ENCODE measurements around the gene BAK1. TPM values are rescaled to one million over a fixed set of nuclear protein-coding genes. Genes with fewer than 3 reads are reported as not detected.

The BAK1 gene
- total and polyA plus RNA-seq, 2 donors (not counting 3 experiments of a cell fraction or from before 2014, with no cell fraction given): 25.4 to 37.1 TPM

DNA sequence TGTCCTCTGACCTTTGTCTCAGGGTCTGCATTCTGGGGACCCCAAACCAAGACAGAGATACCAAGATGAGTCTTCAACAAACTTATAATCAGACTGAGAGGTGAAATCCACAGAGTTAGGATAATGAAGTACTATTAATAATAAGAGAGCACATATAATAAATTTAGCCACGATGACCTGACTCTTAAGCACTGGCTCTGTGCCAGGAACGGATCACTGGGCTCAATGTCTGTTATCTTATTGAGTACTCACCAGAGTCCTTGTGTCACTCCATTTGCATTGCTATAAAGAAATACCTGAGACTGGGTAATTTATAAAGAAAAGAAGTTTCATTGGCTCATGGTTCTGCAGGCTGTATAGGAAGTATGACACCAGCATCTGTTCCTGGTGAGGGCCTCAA lies 22.1 kb upstream of the BAK1 start:
- Histone ChIP-seq H3K27ac (ENCODE audit: insufficient read depth, low read depth, low read length) (no peak overlapping the region), H3K9me1 (replicated peaks; ENCODE audit: control insufficient read depth, extremely low read depth, insufficient read depth, low read length) (no peaks in the 10 kb centered on the region), H3K4me3 (replicated peaks in 1 of 3; ENCODE audit: insufficient read depth in 1 of 3, low read depth in 1 of 3, low read length in 3 of 3) (no peak overlapping the region), H3K4me1 (ENCODE audit: control insufficient read depth, extremely low read depth, insufficient read depth, low read length) (no peaks in the 10 kb centered on the region), H3K9me3 (replicated peaks; ENCODE audit: control insufficient read depth, insufficient read depth, low read length) (no peaks in the 10 kb centered on the region), H3K4me2 (ENCODE audit: insufficient read depth, low read length) (no peak overlapping the region), H2AFZ (ENCODE audit: low read depth, low read length) (no peak overlapping the region), H3K36me3 (ENCODE audit: control insufficient read depth in 2 of 2, extremely low read depth in 1 of 2, insufficient read depth in 2 of 2, low read length in 2 of 2) (no peaks in the 10 kb centered on the region), H3K27me3 (ENCODE audit: control insufficient read depth in 2 of 2, insufficient read depth in 2 of 2, low read length in 2 of 2) (no peaks in the 10 kb centered on the region), H4K20me1 (replicated peaks; ENCODE audit: control insufficient read depth, extremely low read depth, insufficient read depth, low read length) (no peaks in the 10 kb centered on the region), H3K9ac (replicated peaks; ENCODE audit: extremely low read depth, insufficient read depth, low read length) (no peak overlapping the region), H3K79me2 (ENCODE audit: control insufficient read depth, insufficient read depth, low read length) (no peaks in the 10 kb centered on the region)
- intact Hi-C loops (cut with micrococcal nuclease): no loop called here
- TF ChIP-seq JUN (IDR thresholded peaks at IDR 0.05; ENCODE audit: borderline replicate concordance, insufficient read depth, insufficient read length, low read depth): no peak
- TF ChIP-seq MYC (IDR thresholded peaks at IDR 0.05; ENCODE audit: low read depth, low read length): no peak
- no peak for TF ChIP-seq GATA2 (IDR thresholded peaks at IDR 0.05; ENCODE audit: insufficient read depth, insufficient read length, low read depth, low read length)
- TF ChIP-seq FOS (IDR thresholded peaks at IDR 0.05; ENCODE audit: borderline replicate concordance, insufficient read depth, low read length): no peak
- TF ChIP-seq, protein P1, sequence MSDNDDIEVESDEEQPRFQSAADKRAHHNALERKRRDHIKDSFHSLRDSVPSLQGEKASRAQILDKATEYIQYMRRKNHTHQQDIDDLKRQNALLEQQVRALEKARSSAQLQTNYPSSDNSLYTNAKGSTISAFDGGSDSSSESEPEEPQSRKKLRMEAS (IDR thresholded peaks at IDR 0.05; ENCODE audit: insufficient read depth, insufficient read length): no peak
- TF ChIP-seq, protein P2, sequence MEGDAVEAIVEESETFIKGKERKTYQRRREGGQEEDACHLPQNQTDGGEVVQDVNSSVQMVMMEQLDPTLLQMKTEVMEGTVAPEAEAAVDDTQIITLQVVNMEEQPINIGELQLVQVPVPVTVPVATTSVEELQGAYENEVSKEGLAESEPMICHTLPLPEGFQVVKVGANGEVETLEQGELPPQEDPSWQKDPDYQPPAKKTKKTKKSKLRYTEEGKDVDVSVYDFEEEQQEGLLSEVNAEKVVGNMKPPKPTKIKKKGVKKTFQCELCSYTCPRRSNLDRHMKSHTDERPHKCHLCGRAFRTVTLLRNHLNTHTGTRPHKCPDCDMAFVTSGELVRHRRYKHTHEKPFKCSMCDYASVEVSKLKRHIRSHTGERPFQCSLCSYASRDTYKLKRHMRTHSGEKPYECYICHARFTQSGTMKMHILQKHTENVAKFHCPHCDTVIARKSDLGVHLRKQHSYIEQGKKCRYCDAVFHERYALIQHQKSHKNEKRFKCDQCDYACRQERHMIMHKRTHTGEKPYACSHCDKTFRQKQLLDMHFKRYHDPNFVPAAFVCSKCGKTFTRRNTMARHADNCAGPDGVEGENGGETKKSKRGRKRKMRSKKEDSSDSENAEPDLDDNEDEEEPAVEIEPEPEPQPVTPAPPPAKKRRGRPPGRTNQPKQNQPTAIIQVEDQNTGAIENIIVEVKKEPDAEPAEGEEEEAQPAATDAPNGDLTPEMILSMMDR (IDR thresholded peaks at IDR 0.05; ENCODE audit: extremely low read depth in 1 of 2, insufficient read depth in 1 of 2, low read depth in 1 of 2, low read length in 2 of 2): no peak
- TF ChIP-seq POLR2A (IDR thresholded peaks at IDR 0.05; ENCODE audit: low read depth, low read length): no peak
- TF ChIP-seq POLR2AphosphoS5 (IDR thresholded peaks at IDR 0.05; ENCODE audit: insufficient read depth, low read depth, low read length): no peak
- no peak for TF ChIP-seq EZH2 (IDR thresholded peaks at IDR 0.05; ENCODE audit: borderline replicate concordance, low read depth, low read length, severe bottlenecking)
- CTCF ChIA-PET: interaction anchor here (1.4 to 1.8 kb wide), 2 partner anchors 12 to 98 kb away, joined by 3 to 5 read pairs; no protein-coding TSS in a partner anchor
- dilution Hi-C loops (cut with MboI; ENCODE audit: extremely low pct_ligation_motif_present, low sequenced_read_pairs): no loop called here
- POLR2A ChIA-PET: no interaction called here
- FAIRE-seq (no peak), DNase-seq (ENCODE audit: low read depth, low spot score) (no peak)
- BruUV-seq (replicated peaks): no TSS peak
